OCI-LY7 (cell line): ENCODE results near the gene NFYB. TPM values are rescaled to one million over a fixed set of nuclear protein-coding genes. Genes with fewer than 3 reads are reported as not detected.

Source experiments
- BruUV-seq: library from RNA; stranded (reverse); fragments of 400-500 nt; replicated peaks from 2 replicates; lab custom pipeline; 2021; lab: Mats Ljungman, UMichigan
- CTCF ChIA-PET: fragments of 300-600 bp; sonication (Branson Sonifier 250); formaldehyde crosslinking; loops from one replicate; lab custom pipeline; 2022; ENCODE audit warnings: antibody characterized with exemption; ENCODE audit not compliant: unreplicated experiment; lab: Charles Lee
- POLR2A ChIA-PET: fragments of 300-600 bp; sonication (Branson Sonifier 250); formaldehyde crosslinking; loops from one replicate; lab custom pipeline; 2022; ENCODE audit warnings: antibody characterized with exemption; lab: Charles Lee
- DNase-seq: peaks from one replicate; pipeline ENCODE4 v3.0.0-alpha.2; 2015; ENCODE audit warnings: low spot score
- H2AFZ ChIP-seq: fragments of 200-600 bp; sonication (generic), shearing (Covaris generic); 2 replicates; pipeline ENCODE4 v1.6.1; 2014; ENCODE audit warnings: mild to moderate bottlenecking, antibody characterized with exemption, low read length, moderate library complexity
- H3K27ac ChIP-seq: fragments of 200-600 bp; sonication (generic); 2 replicates; pipeline ENCODE4 v1.5.1; 2014; ENCODE audit warnings: mixed run types, low read depth, mild to moderate bottlenecking, moderate library complexity, low read length, inconsistent platforms; ENCODE audit not compliant: poor library complexity, severe bottlenecking
- H3K36me3 ChIP-seq: fragments of 200-600 bp; sonication (generic); 2 replicates; pipeline ENCODE4 v1.6.1; 2014; ENCODE audit warnings: mild to moderate bottlenecking, antibody characterized with exemption, low read length, moderate library complexity, mixed read lengths; ENCODE audit not compliant: insufficient read depth
- H3K4me1 ChIP-seq: fragments of 200-600 bp; sonication (generic); 2 replicates; pipeline ENCODE4 v1.5.1; 2014; ENCODE audit warnings: mild to moderate bottlenecking, low read length; ENCODE audit not compliant: insufficient read depth, poor library complexity, severe bottlenecking
- H3K4me2 ChIP-seq: fragments of 200-600 bp; sonication (generic); 2 replicates; pipeline ENCODE4 v1.6.1; 2014; ENCODE audit warnings: mild to moderate bottlenecking, low read length
- H3K4me3 ChIP-seq: fragments of 200-600 bp; sonication (generic); 2 replicates; pipeline ENCODE4 v1.5.1; 2014; ENCODE audit warnings: mild to moderate bottlenecking, low read depth, low read length; ENCODE audit not compliant: poor library complexity, severe bottlenecking
- H3K79me2 ChIP-seq: fragments of 200-600 bp; sonication (generic); 2 replicates; pipeline ENCODE4 v1.6.1; 2016; ENCODE audit warnings: low read depth, mild to moderate bottlenecking, low read length, moderate library complexity, mixed read lengths; ENCODE audit not compliant: insufficient read depth
- H3K9me2 ChIP-seq: fragments of 200-600 bp; sonication (generic); 2 replicates; pipeline ENCODE4 v1.6.1; 2016; ENCODE audit warnings: mild to moderate bottlenecking, low read length, mixed read lengths; ENCODE audit not compliant: insufficient read depth
- H3K9me3 ChIP-seq: fragments of 200-600 bp; sonication (generic); 2 replicates; pipeline ENCODE4 v1.6.1; 2014; ENCODE audit warnings: mild to moderate bottlenecking, mixed run types, low read length, mixed read lengths
- H4K20me1 ChIP-seq: fragments of 200-600 bp; sonication (generic); 2 replicates; pipeline ENCODE4 v1.6.1; 2014; ENCODE audit warnings: mild to moderate bottlenecking, antibody characterized with exemption, low read length, moderate library complexity, mixed read lengths; ENCODE audit not compliant: insufficient read depth
- CTCF ChIP-seq: fragments of 200-600 bp; sonication (generic); conservative IDR thresholded peaks from 2 replicates; pipeline ENCODE4 v1.5.1; 2014; ENCODE audit warnings: mild to moderate bottlenecking, antibody characterized with exemption, low read length, moderate library complexity, mixed read lengths
- EZH2phosphoT487 ChIP-seq: fragments of 200-600 bp; sonication (generic); IDR thresholded peaks from 2 replicates; pipeline ENCODE4 v1.6.1; 2018; ENCODE audit warnings: low read depth, borderline replicate concordance, mild to moderate bottlenecking, mixed run types, antibody characterized with exemption, low read length, moderate library complexity, mixed read lengths
- intact Hi-C: fragments of 100-400 bp; cut with micrococcal nuclease; formaldehyde crosslinking; loops from one replicate; pipeline ENCODE4 v1.10.0; 2022; ENCODE audit not compliant: unreplicated experiment
- total RNA-seq, 2 experiments: library from RNA; depleted of rRNA in 1 of 2; stranded (reverse); fragments of >200 nt in 1 of 2; shearing (Covaris generic) in 1 of 2; gene quantifications; 2 replicates each; pipeline ENCODE4 v1.2.3, GENCODE V29; 2014 to 2022

Gene NFYB
- total RNA-seq, 2 experiments from 2014 or later: 21.6 to 38.5 TPM

- no peak for DNase-seq
- BruUV-seq: no TSS peak
- intact Hi-C loops: no loop called here
- ChIA-PET CTCF (no interaction called here), POLR2A (interaction anchor here (0.7 kb wide), 1 partner anchor 633 kb away, joined by 3 read pairs; no protein-coding TSS in a partner anchor)
- H3K4me3 ChIP-seq: no peak overlapping the region
- H3K9me2 ChIP-seq: no peaks in the 10 kb centered on the region
- no peak overlapping the region for H3K27ac ChIP-seq
- TF ChIP-seq EZH2phosphoT487: no peak
- TF ChIP-seq CTCF: no peak
- 0 out of 2 replicates have a peak, but pooled peaks cover 7% of the 10 kb centered on the region for H3K9me3 ChIP-seq
- H2AFZ ChIP-seq: no peak overlapping the region
- no peaks in the 10 kb centered on the region for H3K36me3 ChIP-seq
- no peak overlapping the region for H3K4me2 ChIP-seq
- no peaks in the 10 kb centered on the region for H3K79me2 ChIP-seq
- no peaks in the 10 kb centered on the region for H3K4me1 ChIP-seq
- no peaks in the 10 kb centered on the region for H4K20me1 ChIP-seq
These were observed 43.3 kb upstream of the NFYB start for GRCh38 chr12:104181313-104181712.

- POLR2A ChIA-PET: interaction anchor here (0.7 kb wide), 1 partner anchor 634 kb away, joined by 3 read pairs; no protein-coding TSS in a partner anchor
- CTCF ChIA-PET: interaction anchor here (0.6 kb wide), 1 partner anchor 106 kb away, joined by 3 read pairs; no protein-coding TSS in a partner anchor
- Histone ChIP-seq H3K9me2 (no peaks in the 10 kb centered on the region), H3K79me2 (no peaks in the 10 kb centered on the region), H3K36me3 (no peaks in the 10 kb centered on the region), H3K4me2 (no peak overlapping the region), H3K9me3 (0 out of 2 replicates have a peak, but pooled peaks cover 7% of the 10 kb centered on the region), H3K4me1 (no peaks in the 10 kb centered on the region), H2AFZ (no peak overlapping the region), H3K4me3 (no peak overlapping the region), H3K27ac (no peak overlapping the region), H4K20me1 (no peaks in the 10 kb centered on the region)
- no TSS peak for BruUV-seq
- TF ChIP-seq CTCF: no peak
- no peak for TF ChIP-seq EZH2phosphoT487
- DNase-seq: no peak
- intact Hi-C loops: no loop called here
These were observed 42.4 kb upstream of the NFYB start for GRCh38 chr12:104180374-104180773.

- Histone ChIP-seq H4K20me1 (no peaks in the 10 kb centered on the region), H3K36me3 (no peaks in the 10 kb centered on the region), H3K27ac (no peak overlapping the region), H3K79me2 (no peaks in the 10 kb centered on the region), H3K4me1 (no peaks in the 10 kb centered on the region), H2AFZ (no peak overlapping the region), H3K9me2 (no peaks in the 10 kb centered on the region), H3K9me3 (no peaks in the 10 kb centered on the region), H3K4me2 (no peak overlapping the region), H3K4me3 (no peak overlapping the region)
- no peak for DNase-seq
- TF ChIP-seq EZH2phosphoT487 (no peak), CTCF (peak; percentile 33)
- intact Hi-C loops: no loop called here
- POLR2A ChIA-PET: interaction anchor here (0.7 to 1.8 kb wide), 2 partner anchors 8 to 673 kb away, joined by 4 to 7 read pairs; no protein-coding TSS in a partner anchor
- no TSS peak for BruUV-seq
- CTCF ChIA-PET: no interaction called here
These were observed 39.9 kb upstream of the NFYB start for GRCh38 chr12:104177663-104178501.
